Neural cell (in vitro differentiated cells): ENCODE data around the gene MACC1.

Experiments
- EP300 ChIP-seq: fragments of 450-650 bp; conservative IDR thresholded peaks from 2 replicates; pipeline ENCODE4 v1.6.1; 2014; ENCODE audit warnings: antibody characterized with exemption, mild to moderate bottlenecking, moderate library complexity; ENCODE audit not compliant: poor library complexity, severe bottlenecking
- EZH2 ChIP-seq: fragments of 200-600, 300-800 bp; shearing (Covaris generic), sonication (generic); IDR thresholded peaks from 2 replicates; pipeline ENCODE4 v1.6.1; 2014; ENCODE audit warnings: antibody characterized with exemption, low read length, borderline replicate concordance, mild to moderate bottlenecking; ENCODE audit not compliant: insufficient read depth, poor library complexity, severe bottlenecking
- MXI1 ChIP-seq: fragments of 450-650 bp; conservative IDR thresholded peaks from 2 replicates; pipeline ENCODE4 v1.6.1; 2014; ENCODE audit warnings: antibody characterized with exemption, mild to moderate bottlenecking; ENCODE audit not compliant: poor library complexity, severe bottlenecking
- POLR2AphosphoS5 ChIP-seq: IDR thresholded peaks from 2 replicates; pipeline ENCODE4 v1.6.1; 2012
- SMC3 ChIP-seq: fragments of 450-650 bp; conservative IDR thresholded peaks from 2 replicates; pipeline ENCODE4 v1.6.1; 2014; ENCODE audit warnings: antibody characterized with exemption, mild to moderate bottlenecking, moderate library complexity; ENCODE audit not compliant: poor library complexity
- TAF1 ChIP-seq: IDR thresholded peaks from 2 replicates; pipeline ENCODE4 v1.6.1; 2012; ENCODE audit warnings: low read depth
- TF ChIP-seq, protein P1 (sequence below): fragments of 450-650 bp; IDR thresholded peaks from 2 replicates; pipeline ENCODE4 v1.5.1; 2014; ENCODE audit warnings: antibody characterized with exemption, mild to moderate bottlenecking, moderate library complexity; ENCODE audit not compliant: poor library complexity, severe bottlenecking
- TF ChIP-seq, protein P2 (sequence below): IDR thresholded peaks from 2 replicates; pipeline ENCODE4 v1.6.1; 2012; ENCODE audit warnings: borderline replicate concordance

DNA sequence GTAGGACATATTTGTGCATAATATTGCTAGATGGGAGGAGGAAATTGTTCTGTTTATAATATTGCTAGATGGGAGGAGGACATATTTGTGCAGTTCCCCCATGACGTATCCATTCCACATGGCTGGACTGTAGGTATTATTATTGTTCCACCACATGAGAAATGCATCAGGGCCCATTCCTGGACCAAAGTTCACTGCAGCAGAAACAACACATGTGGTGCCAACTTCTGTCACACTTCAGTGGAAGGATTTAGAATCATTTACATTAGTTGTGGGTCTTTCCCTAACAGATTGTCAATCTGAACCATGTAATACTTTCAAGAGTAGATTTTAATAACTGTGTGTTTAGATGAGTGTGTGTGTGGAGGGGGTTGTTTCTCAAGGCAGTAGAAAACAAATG lies 32.7 kb upstream of the MACC1 start:
- TF ChIP-seq, protein P1, sequence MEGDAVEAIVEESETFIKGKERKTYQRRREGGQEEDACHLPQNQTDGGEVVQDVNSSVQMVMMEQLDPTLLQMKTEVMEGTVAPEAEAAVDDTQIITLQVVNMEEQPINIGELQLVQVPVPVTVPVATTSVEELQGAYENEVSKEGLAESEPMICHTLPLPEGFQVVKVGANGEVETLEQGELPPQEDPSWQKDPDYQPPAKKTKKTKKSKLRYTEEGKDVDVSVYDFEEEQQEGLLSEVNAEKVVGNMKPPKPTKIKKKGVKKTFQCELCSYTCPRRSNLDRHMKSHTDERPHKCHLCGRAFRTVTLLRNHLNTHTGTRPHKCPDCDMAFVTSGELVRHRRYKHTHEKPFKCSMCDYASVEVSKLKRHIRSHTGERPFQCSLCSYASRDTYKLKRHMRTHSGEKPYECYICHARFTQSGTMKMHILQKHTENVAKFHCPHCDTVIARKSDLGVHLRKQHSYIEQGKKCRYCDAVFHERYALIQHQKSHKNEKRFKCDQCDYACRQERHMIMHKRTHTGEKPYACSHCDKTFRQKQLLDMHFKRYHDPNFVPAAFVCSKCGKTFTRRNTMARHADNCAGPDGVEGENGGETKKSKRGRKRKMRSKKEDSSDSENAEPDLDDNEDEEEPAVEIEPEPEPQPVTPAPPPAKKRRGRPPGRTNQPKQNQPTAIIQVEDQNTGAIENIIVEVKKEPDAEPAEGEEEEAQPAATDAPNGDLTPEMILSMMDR, result no peak
- TF ChIP-seq POLR2AphosphoS5 (no peak), EZH2 (no peak), SMC3 (no peak), EP300 (no peak), TAF1 (no peak), MXI1 (no peak)
- TF ChIP-seq, protein P2, sequence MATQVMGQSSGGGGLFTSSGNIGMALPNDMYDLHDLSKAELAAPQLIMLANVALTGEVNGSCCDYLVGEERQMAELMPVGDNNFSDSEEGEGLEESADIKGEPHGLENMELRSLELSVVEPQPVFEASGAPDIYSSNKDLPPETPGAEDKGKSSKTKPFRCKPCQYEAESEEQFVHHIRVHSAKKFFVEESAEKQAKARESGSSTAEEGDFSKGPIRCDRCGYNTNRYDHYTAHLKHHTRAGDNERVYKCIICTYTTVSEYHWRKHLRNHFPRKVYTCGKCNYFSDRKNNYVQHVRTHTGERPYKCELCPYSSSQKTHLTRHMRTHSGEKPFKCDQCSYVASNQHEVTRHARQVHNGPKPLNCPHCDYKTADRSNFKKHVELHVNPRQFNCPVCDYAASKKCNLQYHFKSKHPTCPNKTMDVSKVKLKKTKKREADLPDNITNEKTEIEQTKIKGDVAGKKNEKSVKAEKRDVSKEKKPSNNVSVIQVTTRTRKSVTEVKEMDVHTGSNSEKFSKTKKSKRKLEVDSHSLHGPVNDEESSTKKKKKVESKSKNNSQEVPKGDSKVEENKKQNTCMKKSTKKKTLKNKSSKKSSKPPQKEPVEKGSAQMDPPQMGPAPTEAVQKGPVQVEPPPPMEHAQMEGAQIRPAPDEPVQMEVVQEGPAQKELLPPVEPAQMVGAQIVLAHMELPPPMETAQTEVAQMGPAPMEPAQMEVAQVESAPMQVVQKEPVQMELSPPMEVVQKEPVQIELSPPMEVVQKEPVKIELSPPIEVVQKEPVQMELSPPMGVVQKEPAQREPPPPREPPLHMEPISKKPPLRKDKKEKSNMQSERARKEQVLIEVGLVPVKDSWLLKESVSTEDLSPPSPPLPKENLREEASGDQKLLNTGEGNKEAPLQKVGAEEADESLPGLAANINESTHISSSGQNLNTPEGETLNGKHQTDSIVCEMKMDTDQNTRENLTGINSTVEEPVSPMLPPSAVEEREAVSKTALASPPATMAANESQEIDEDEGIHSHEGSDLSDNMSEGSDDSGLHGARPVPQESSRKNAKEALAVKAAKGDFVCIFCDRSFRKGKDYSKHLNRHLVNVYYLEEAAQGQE, result no peak
